Trophoblast cell (in vitro differentiated cells and primary cell): ENCODE measurements around the gene SPTBN2.

Experiments
- DNase-seq, 2 donors: peaks; one replicate each; pipeline ENCODE4 v3.0.0-alpha.2; 2016
- H2AFZ ChIP-seq: 2 replicates; pipeline ENCODE4 v1.6.1; 2013; ENCODE audit warnings: low read length, moderate library complexity, mild to moderate bottlenecking; ENCODE audit not compliant: insufficient read depth, poor library complexity
- H2AK5ac ChIP-seq: 2 replicates; pipeline ENCODE4 v1.6.1; 2013; ENCODE audit warnings: mild to moderate bottlenecking, low read length
- H2BK120ac ChIP-seq: 2 replicates; pipeline ENCODE4 v1.6.1; 2013; ENCODE audit warnings: low read length, mild to moderate bottlenecking, moderate library complexity; ENCODE audit not compliant: insufficient read depth, poor library complexity
- H2BK12ac ChIP-seq: 2 replicates; pipeline ENCODE4 v1.6.1; 2013; ENCODE audit warnings: mild to moderate bottlenecking, low read length, moderate library complexity
- H2BK5ac ChIP-seq: 2 replicates; pipeline ENCODE4 v1.6.1; 2013; ENCODE audit warnings: low read length, low read depth, moderate library complexity, mild to moderate bottlenecking; ENCODE audit not compliant: poor library complexity
- H3K14ac ChIP-seq: 2 replicates; pipeline ENCODE4 v1.6.1; 2013; ENCODE audit warnings: mild to moderate bottlenecking, low read length
- H3K18ac ChIP-seq: 2 replicates; pipeline ENCODE4 v1.6.1; 2013; ENCODE audit warnings: mild to moderate bottlenecking, low read length
- H3K23ac ChIP-seq: 2 replicates; pipeline ENCODE4 v1.6.1; 2013; ENCODE audit warnings: low read length
- H3K27ac ChIP-seq: 2 replicates; pipeline ENCODE4 v1.5.1; 2013; ENCODE audit warnings: low read depth, mild to moderate bottlenecking, inconsistent platforms, low read length, moderate library complexity
- H3K27me3 ChIP-seq: 2 replicates; pipeline ENCODE4 v1.6.1; 2013; ENCODE audit warnings: inconsistent platforms, mild to moderate bottlenecking, low read length, moderate library complexity; ENCODE audit not compliant: insufficient read depth
- H3K36me3 ChIP-seq, 2 experiments: 1 replicate in 1 of 2; 2 replicates in 1 of 2; pipeline ENCODE4 v1.6.1; 2013; ENCODE audit warnings: low read length in 2 of 2, mild to moderate bottlenecking in 2 of 2, moderate library complexity in 1 of 2; ENCODE audit not compliant: insufficient read depth in 2 of 2, control insufficient read depth in 1 of 2
- H3K4ac ChIP-seq: 2 replicates; pipeline ENCODE4 v1.6.1; 2013; ENCODE audit warnings: low read depth, mild to moderate bottlenecking, low read length, moderate library complexity
- H3K4me1 ChIP-seq, 2 experiments: 1 replicate in 1 of 2; 2 replicates in 1 of 2; pipeline ENCODE4 v1.6.1; 2013; ENCODE audit warnings: low read length in 2 of 2, mild to moderate bottlenecking in 2 of 2, moderate library complexity in 1 of 2; ENCODE audit not compliant: insufficient read depth in 2 of 2, control insufficient read depth in 1 of 2
- H3K4me2 ChIP-seq: 2 replicates; pipeline ENCODE4 v1.6.1; 2013; ENCODE audit warnings: inconsistent platforms, mild to moderate bottlenecking, low read length, moderate library complexity
- H3K4me3 ChIP-seq: 2 replicates; pipeline ENCODE4 v1.5.1; 2013; ENCODE audit warnings: mild to moderate bottlenecking, low read depth, low read length, inconsistent platforms
- H3K79me1 ChIP-seq: one replicate; pipeline ENCODE4 v1.6.1; 2013; ENCODE audit warnings: low read length
- H3K79me2 ChIP-seq: 2 replicates; pipeline ENCODE4 v1.6.1; 2013; ENCODE audit warnings: low read length, mild to moderate bottlenecking; ENCODE audit not compliant: control insufficient read depth, insufficient read depth, poor library complexity
- H3K9ac ChIP-seq: 2 replicates; pipeline ENCODE4 v1.6.1; 2013; ENCODE audit warnings: mild to moderate bottlenecking, low read length
- H3K9me3 ChIP-seq: 2 replicates; pipeline ENCODE4 v1.6.1; 2013; ENCODE audit warnings: low read depth, mild to moderate bottlenecking, control low read depth, inconsistent platforms, low read length; ENCODE audit not compliant: insufficient read depth
- H4K12ac ChIP-seq: 2 replicates; pipeline ENCODE4 v1.6.1; 2013; ENCODE audit warnings: low read depth, mild to moderate bottlenecking, low read length, moderate library complexity
- H4K8ac ChIP-seq: 2 replicates; pipeline ENCODE4 v1.6.1; 2013; ENCODE audit warnings: low read depth, mild to moderate bottlenecking, low read length, moderate library complexity
- H4K91ac ChIP-seq: one replicate; pipeline ENCODE4 v1.6.1; 2013; ENCODE audit warnings: low read depth, mild to moderate bottlenecking, low read length, moderate library complexity
- WGBS: extraction: QIAGEN DNeasy Blood & Tissue Kit; methylation state at CpG from one replicate; pipeline ENCODE4 v1.1.7; 2013; ENCODE audit warnings: missing lambda C conversion rate; ENCODE audit not compliant: insufficient read length, insufficient coverage; ENCODE audit errors: extremely low coverage; 5-methylcytosine and 5-hydroxymethylcytosine counted together

The SPTBN2 gene

GRCh38 chr11:66747480-66747879 lies 18.5 kb upstream of the SPTBN2 start:
- Histone ChIP-seq H3K18ac (no peak overlapping the region), H2AK5ac (no peak overlapping the region), H3K79me1 (peaks cover 10% of the 10 kb centered on the region), H3K27me3 (no peaks in the 10 kb centered on the region), H3K4ac (no peak overlapping the region), H3K79me2 (peaks cover 7% of the 10 kb centered on the region), H2BK12ac (no peak overlapping the region), H3K9me3 (no peaks in the 10 kb centered on the region), H2BK5ac (no peak overlapping the region), H3K4me1 (peaks cover 2 to 3% of the 10 kb centered on the region in 2 experiments), H2BK120ac (no peak overlapping the region), H2AFZ (no peak overlapping the region), H4K8ac (no peak overlapping the region), H3K4me3 (no peak overlapping the region), H3K4me2 (no peak overlapping the region), H3K23ac (no peak overlapping the region), H3K14ac (no peak overlapping the region), H3K27ac (no peak overlapping the region), H4K12ac (no peak overlapping the region), H3K36me3 (no peaks in the 10 kb centered on the region), H4K91ac (no peak overlapping the region), H3K9ac (no peak overlapping the region)
- no peak for DNase-seq
- WGBS, result no CpG with 5 or more reads among the region's 7 CpGs

- Histone ChIP-seq H3K79me2 (peaks cover 7% of the 10 kb centered on the region), H3K4ac (peak overlapping the region; percentile 10), H3K36me3 (no peaks in the 10 kb centered on the region), H4K8ac (peak overlapping the region; percentile 47), H3K79me1 (peaks cover 10% of the 10 kb centered on the region), H3K9ac (peak overlapping the region; percentile 28), H3K23ac (no peak overlapping the region), H3K27ac (no peak overlapping the region), H3K4me2 (peak overlapping the region; percentile 93), H4K12ac (no peak overlapping the region), H2AK5ac (no peak overlapping the region), H4K91ac (peak overlapping the region; percentile 21), H3K27me3 (no peaks in the 10 kb centered on the region), H3K9me3 (no peaks in the 10 kb centered on the region), H3K14ac (peak overlapping the region; percentile 31), H3K4me3 (peak overlapping the region; percentile 77), H2BK12ac (no peak overlapping the region), H3K4me1 (peaks cover 2 to 3% of the 10 kb centered on the region in 2 experiments), H3K18ac (peak overlapping the region; percentile 80), H2AFZ (peak overlapping the region; percentile 61), H2BK120ac (no peak overlapping the region), H2BK5ac (no peak overlapping the region)
- DNase-seq, result peak; percentile 26 to 54
- WGBS, result no CpG with 5 or more reads among the region's 45 CpGs
Measured at GRCh38 chr11:66745356-66746235, 16.6 kb upstream of the SPTBN2 start.

GRCh38 chr11:66744485-66745355 lies 15.7 kb upstream of the SPTBN2 start:
- Histone ChIP-seq H3K79me2 (peaks cover 7% of the 10 kb centered on the region), H3K79me1 (peaks cover 10% of the 10 kb centered on the region), H4K8ac (peak overlapping the region; percentile 98)

GRCh38 chr11:66743271-66743968 lies 14.4 kb upstream of the SPTBN2 start:
- no peaks in the 10 kb centered on the region for H3K27me3 ChIP-seq
- H3K27ac ChIP-seq, result no peak overlapping the region
- H3K23ac ChIP-seq, result no peak overlapping the region
- peaks cover 10% of the 10 kb centered on the region for H3K79me1 ChIP-seq
- no peak overlapping the region for H3K18ac ChIP-seq
- H3K4ac ChIP-seq, result no peak overlapping the region
- WGBS, result no CpG with 5 or more reads among the region's 16 CpGs
- peaks cover 7% of the 10 kb centered on the region for H3K79me2 ChIP-seq
- no peak overlapping the region for H4K91ac ChIP-seq
- no peak overlapping the region for H3K4me2 ChIP-seq
- no peak overlapping the region for H4K12ac ChIP-seq
- H3K4me3 ChIP-seq, result no peak overlapping the region
- H2BK120ac ChIP-seq, result no peak overlapping the region
- no peak overlapping the region for H2BK12ac ChIP-seq
- H4K8ac ChIP-seq, result no peak overlapping the region
- no peaks in the 10 kb centered on the region for H3K9me3 ChIP-seq
- H3K4me1 ChIP-seq, result peaks cover 2 to 3% of the 10 kb centered on the region in 2 experiments
- H3K9ac ChIP-seq, result no peak overlapping the region
- no peak overlapping the region for H2BK5ac ChIP-seq
- H2AFZ ChIP-seq, result no peak overlapping the region
- DNase-seq, result no peak
- no peak overlapping the region for H2AK5ac ChIP-seq
- no peak overlapping the region for H3K14ac ChIP-seq
- no peaks in the 10 kb centered on the region for H3K36me3 ChIP-seq

More at GRCh38 chr11:66744485-66745355, 15.7 kb upstream of the SPTBN2 start:
- H3K23ac ChIP-seq, result no peak overlapping the region
- H2BK5ac ChIP-seq, result peak overlapping the region; percentile 78
- no peaks in the 10 kb centered on the region for H3K27me3 ChIP-seq
- no CpG with 5 or more reads among the region's 95 CpGs for WGBS
- no peak overlapping the region for H2BK12ac ChIP-seq
- H2BK120ac ChIP-seq, result peak overlapping the region; percentile 86
- peak overlapping the region; percentile 93 for H4K12ac ChIP-seq
- H3K27ac ChIP-seq, result peak overlapping the region; percentile 40
- no peaks in the 10 kb centered on the region for H3K9me3 ChIP-seq
- peak overlapping the region; percentile 85 for H3K4ac ChIP-seq
- DNase-seq, result peak; percentile 92 to 97
- peak overlapping the region; percentile 91 for H2AFZ ChIP-seq
- H3K4me3 ChIP-seq, result peak overlapping the region; percentile 78
- H3K4me1 ChIP-seq, result peaks cover 2 to 3% of the 10 kb centered on the region in 2 experiments
- H3K36me3 ChIP-seq, result no peaks in the 10 kb centered on the region
- H3K4me2 ChIP-seq, result peak overlapping the region; percentile 100
- peak overlapping the region; percentile 89 for H4K91ac ChIP-seq
- peak overlapping the region; percentile 76 for H2AK5ac ChIP-seq
- peak overlapping the region; percentile 98 for H3K18ac ChIP-seq
- peak overlapping the region; percentile 92 for H3K9ac ChIP-seq
- peak overlapping the region; percentile 91 for H3K14ac ChIP-seq
